ENCODE results near the gene KIF21B. TPM values are rescaled to one million over a fixed set of nuclear protein-coding genes. Genes with fewer than 3 reads are reported as not detected.

The KIF21B gene
- total RNA-seq, 4 donors from 2014 or later = 0.89 to 1.5 (median 1.1) TPM

DNA sequence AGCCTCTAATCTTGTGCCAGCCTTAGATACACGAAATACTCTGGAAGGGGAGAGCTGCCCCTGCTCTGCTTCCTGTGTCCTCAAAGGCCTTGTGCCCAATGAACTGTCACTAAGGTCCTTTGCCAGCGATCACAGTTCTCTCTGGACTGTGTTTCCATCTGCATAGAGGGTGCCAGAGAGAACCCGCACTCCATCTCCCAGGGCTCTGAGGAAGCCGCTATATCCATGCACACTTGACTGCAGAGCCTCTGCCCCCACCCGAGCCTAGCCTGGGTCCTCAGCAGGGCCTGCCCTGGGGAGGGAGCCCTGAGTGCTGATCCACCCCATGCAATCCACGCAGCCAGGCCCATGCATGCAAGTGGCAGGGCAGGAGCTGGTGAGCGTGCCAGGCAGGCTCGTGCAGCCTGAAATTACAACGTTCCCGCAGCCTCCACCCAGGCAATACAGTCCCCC, 30.6 kb upstream of the KIF21B start:
- Histone ChIP-seq H3K9me3 (no peaks in the 10 kb centered on the region), H3K36me3 (no peaks in the 10 kb centered on the region), H3K4me3 (replicated peaks in 1 of 3) (no peak overlapping the region), H3K27me3 (no peaks in the 10 kb centered on the region), H3K27ac (no peak overlapping the region), H3K4me1 (peaks cover 9 to 14% of the 10 kb centered on the region in 2 donors)
- 39 to 49% methylated on average over 9 to 10 of the region's 10 CpGs for WGBS, 2 donors
- intact Hi-C loops (cut with DNase I) = no loop called here
- peak; percentile 30 to 35 for DNase-seq
- TF ChIP-seq, protein P1, sequence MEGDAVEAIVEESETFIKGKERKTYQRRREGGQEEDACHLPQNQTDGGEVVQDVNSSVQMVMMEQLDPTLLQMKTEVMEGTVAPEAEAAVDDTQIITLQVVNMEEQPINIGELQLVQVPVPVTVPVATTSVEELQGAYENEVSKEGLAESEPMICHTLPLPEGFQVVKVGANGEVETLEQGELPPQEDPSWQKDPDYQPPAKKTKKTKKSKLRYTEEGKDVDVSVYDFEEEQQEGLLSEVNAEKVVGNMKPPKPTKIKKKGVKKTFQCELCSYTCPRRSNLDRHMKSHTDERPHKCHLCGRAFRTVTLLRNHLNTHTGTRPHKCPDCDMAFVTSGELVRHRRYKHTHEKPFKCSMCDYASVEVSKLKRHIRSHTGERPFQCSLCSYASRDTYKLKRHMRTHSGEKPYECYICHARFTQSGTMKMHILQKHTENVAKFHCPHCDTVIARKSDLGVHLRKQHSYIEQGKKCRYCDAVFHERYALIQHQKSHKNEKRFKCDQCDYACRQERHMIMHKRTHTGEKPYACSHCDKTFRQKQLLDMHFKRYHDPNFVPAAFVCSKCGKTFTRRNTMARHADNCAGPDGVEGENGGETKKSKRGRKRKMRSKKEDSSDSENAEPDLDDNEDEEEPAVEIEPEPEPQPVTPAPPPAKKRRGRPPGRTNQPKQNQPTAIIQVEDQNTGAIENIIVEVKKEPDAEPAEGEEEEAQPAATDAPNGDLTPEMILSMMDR (IDR thresholded peaks at IDR 0.05) = no peak
- TF ChIP-seq POLR2A (IDR thresholded peaks at IDR 0.05) = no peak

DNA sequence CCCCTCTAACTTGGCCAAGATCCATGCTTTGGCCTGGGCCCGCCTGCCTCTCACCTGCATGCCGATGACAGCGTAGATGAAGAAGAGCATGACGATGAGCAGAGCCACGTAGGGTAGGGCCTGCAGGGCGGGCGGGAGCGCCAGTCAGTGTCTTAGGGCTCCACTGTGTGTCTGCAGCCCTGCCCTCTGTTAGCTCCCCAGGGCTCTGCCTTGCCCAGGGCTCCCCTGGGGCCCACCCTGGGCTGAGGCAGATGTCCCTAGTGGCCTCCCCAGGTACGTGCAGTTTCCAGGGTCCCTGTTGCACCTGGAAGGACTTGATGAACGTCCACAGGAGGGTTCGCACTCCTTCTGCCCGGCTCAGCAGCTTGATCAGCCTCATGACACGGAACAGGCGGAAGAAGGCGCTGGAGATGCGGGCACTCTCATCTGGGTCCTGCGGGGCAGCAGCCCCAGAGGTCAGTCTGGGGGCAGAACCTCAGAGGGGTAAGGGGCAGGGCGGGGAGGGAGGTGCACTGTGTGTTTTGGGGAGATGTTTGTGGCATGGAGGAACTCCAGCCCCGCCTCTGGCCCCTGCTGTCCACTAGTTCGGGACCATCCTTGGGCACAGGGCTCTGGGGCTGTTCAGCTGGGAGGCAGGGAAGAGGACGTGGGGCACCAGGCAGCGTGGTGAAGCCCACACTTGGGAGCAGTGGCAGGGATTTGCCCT, 29.8 kb upstream of the KIF21B start:
- WGBS, 2 donors = 93 to 95% methylated on average over 17 to 19 of the region's 22 CpGs
- no peaks in the 10 kb centered on the region for H3K27me3 ChIP-seq
- no peaks in the 10 kb centered on the region for H3K9me3 ChIP-seq
- H3K36me3 ChIP-seq = no peaks in the 10 kb centered on the region
- H3K4me3 ChIP-seq (replicated peaks in 1 of 3) = no peak overlapping the region
- H3K27ac ChIP-seq = no peak overlapping the region
- DNase-seq = no peak
- H3K4me1 ChIP-seq = peaks cover 9 to 14% of the 10 kb centered on the region in 2 donors
- TF ChIP-seq, protein P1 (IDR thresholded peaks at IDR 0.05) = no peak
- no peak for TF ChIP-seq POLR2A (IDR thresholded peaks at IDR 0.05)
- intact Hi-C loops (cut with DNase I) = no loop called here

- peaks cover 9 to 10% of the 10 kb centered on the region in 2 donors for H3K4me1 ChIP-seq
- no peak overlapping the region for H3K4me3 ChIP-seq (replicated peaks in 1 of 3)
- H3K27ac ChIP-seq = no peak overlapping the region
- no peaks in the 10 kb centered on the region for H3K27me3 ChIP-seq
- no peaks in the 10 kb centered on the region for H3K9me3 ChIP-seq
- TF ChIP-seq, protein P1 (IDR thresholded peaks at IDR 0.05) = no peak
- TF ChIP-seq POLR2A (IDR thresholded peaks at IDR 0.05) = no peak
- 83% methylated on average over 2 of the region's 2 CpGs for WGBS, 2 donors
- DNase-seq = no peak
- H3K36me3 ChIP-seq = no peaks in the 10 kb centered on the region
- intact Hi-C loops (cut with DNase I) = no loop called here
Measured at GRCh38 chr1:201051399-201051798, 27.9 kb upstream of the KIF21B start.

GRCh38 chr1:201050515-201051277, 27.2 kb upstream of the KIF21B start:
- H3K9me3 ChIP-seq = no peaks in the 10 kb centered on the region
- H3K27me3 ChIP-seq = no peaks in the 10 kb centered on the region
- DNase-seq = no peak
- TF ChIP-seq, protein P1 (IDR thresholded peaks at IDR 0.05) = no peak
- TF ChIP-seq POLR2A (IDR thresholded peaks at IDR 0.05) = no peak
- intact Hi-C loops (cut with DNase I) = no loop called here
- no peak overlapping the region for H3K4me3 ChIP-seq (replicated peaks in 1 of 3)
- H3K36me3 ChIP-seq = no peaks in the 10 kb centered on the region
- H3K27ac ChIP-seq = no peak overlapping the region
- H3K4me1 ChIP-seq = peaks cover 3% of the 10 kb centered on the region in 2 donors
- 85 to 86% methylated on average over 4 to 5 of the region's 5 CpGs for whole genome bisulfite sequencing, 2 donors

All from thyroid gland (tissue), 4 donors.